ENCODE data around the gene DAAM2. TPM values are rescaled to one million over a fixed set of nuclear protein-coding genes. Genes with fewer than 3 reads are reported as not detected.
A peak's percentile ranks its signal among the peaks of the same experiment; 100 is the strongest.

The DAAM2 gene
- total RNA-seq, 4 donors from 2014 or later: 11.0 to 43.3 (median 26.4) TPM

DNA sequence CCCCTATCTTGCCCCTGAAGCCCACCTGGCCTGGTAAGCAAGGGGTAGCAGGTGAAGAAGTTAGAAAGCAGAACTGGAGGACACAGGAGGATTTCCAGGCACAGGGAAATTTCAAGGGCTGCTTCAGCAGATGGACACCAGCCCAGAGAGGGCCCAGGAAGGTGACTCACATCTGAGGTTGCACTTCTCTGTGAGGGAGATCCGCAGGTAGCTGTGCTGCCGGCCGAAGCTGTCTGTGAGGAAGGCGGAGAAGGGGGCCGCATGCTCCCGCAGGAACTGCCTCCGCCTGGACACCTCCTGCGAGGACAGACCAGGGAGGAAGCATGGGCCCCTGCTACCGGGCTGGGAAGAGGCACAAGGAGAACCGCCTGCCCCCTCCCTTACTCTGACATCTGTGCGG lies 135.0 kb downstream of the DAAM2 start:
- H3K9me3 ChIP-seq: no peaks in the 10 kb centered on the region
- H3K4me3 ChIP-seq: no peak overlapping the region
- no peaks in the 10 kb centered on the region for H3K27me3 ChIP-seq
- H3K27ac ChIP-seq: peak overlapping the region in 1 of 2 donors; percentile 16
- H3K36me3 ChIP-seq: no peaks in the 10 kb centered on the region
- H3K4me1 ChIP-seq: no peaks in the 10 kb centered on the region
- no peak for DNase-seq
- no peak for TF ChIP-seq POLR2A (IDR thresholded peaks at IDR 0.05)
- TF ChIP-seq, protein P1, sequence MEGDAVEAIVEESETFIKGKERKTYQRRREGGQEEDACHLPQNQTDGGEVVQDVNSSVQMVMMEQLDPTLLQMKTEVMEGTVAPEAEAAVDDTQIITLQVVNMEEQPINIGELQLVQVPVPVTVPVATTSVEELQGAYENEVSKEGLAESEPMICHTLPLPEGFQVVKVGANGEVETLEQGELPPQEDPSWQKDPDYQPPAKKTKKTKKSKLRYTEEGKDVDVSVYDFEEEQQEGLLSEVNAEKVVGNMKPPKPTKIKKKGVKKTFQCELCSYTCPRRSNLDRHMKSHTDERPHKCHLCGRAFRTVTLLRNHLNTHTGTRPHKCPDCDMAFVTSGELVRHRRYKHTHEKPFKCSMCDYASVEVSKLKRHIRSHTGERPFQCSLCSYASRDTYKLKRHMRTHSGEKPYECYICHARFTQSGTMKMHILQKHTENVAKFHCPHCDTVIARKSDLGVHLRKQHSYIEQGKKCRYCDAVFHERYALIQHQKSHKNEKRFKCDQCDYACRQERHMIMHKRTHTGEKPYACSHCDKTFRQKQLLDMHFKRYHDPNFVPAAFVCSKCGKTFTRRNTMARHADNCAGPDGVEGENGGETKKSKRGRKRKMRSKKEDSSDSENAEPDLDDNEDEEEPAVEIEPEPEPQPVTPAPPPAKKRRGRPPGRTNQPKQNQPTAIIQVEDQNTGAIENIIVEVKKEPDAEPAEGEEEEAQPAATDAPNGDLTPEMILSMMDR (IDR thresholded peaks at IDR 0.05): no peak
- intact Hi-C loops (cut with DNase I; ENCODE audit: low total_unique reads): no loop called here

DNA sequence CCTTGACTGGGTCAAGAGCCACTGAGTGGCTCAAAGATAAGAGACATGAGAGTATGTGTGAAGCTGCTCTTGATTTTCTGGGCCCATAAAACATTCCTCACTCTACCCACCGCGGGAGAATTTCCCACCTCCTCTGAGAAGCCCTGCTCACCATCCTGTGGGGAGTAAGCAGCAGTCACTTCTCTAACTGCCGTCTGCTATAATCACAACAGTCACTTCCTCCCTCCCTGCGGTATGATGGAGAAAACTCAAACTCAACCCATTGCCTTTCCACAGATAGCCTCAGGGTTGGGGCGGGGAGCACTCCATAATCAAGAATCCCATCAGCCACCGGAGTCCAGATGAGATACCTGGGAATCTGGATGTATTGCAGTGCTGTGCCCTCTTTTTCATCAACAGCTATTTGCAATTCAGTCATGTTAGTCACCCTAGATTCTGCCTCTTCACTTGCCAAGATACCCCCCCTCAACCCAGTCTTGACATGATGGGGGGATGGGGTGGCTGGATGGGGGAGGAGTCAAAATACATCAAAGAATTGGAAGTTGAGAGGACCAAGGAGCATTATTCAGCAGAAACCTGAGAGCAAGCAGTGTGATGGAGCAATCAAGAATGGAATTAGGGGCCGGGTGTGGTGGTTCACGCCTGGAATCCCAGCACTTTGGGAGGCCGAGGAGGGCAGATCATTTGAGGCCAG lies 137.0 kb downstream of the DAAM2 start:
- intact Hi-C loops (cut with DNase I; ENCODE audit: low total_unique reads): no loop called here
- Histone ChIP-seq H3K36me3 (no peaks in the 10 kb centered on the region), H3K9me3 (no peaks in the 10 kb centered on the region), H3K4me1 (no peaks in the 10 kb centered on the region), H3K27me3 (no peaks in the 10 kb centered on the region), H3K4me3 (no peak overlapping the region), H3K27ac (no peak overlapping the region)
- no peak for DNase-seq
- TF ChIP-seq POLR2A (IDR thresholded peaks at IDR 0.05): no peak
- TF ChIP-seq, protein P1 (IDR thresholded peaks at IDR 0.05): no peak

DNA sequence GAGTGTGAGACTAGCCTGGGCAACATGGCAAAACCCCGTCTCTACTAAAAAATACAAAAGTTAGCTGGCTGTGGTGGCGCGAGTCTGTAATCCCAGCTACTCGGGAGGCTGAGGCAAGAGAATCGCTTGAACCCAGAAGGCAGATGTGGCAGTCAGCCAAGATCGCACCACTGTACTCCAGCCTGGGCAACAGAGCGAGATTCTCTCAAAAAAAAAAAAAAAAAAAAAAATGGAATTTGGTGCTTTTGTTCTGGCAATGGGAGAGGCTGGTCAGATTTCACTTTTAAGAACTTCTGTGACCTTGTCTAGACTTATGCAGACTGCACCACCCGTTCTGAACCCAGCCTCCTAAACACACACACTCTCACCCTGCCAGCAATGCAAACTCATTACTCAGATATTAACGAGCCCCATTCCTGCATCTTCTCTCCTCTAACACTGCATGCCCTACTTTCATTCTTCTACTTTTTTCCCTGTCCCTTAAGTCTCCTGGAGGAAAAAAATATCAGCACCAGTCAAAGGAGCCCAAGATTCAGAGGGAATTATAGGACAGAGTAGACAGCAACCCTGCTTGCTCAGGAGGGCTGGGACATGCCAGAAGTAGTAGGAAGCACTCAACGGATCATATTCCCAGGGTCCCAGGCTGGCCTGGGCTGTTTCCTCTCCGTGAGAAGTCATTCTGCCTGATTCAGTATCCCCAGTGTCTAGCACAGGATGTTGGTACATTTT lies 137.7 kb downstream of the DAAM2 start:
- no peak overlapping the region for H3K4me3 ChIP-seq
- H3K9me3 ChIP-seq: no peaks in the 10 kb centered on the region
- no peak for DNase-seq
- no peaks in the 10 kb centered on the region for H3K36me3 ChIP-seq
- TF ChIP-seq, protein P1 (IDR thresholded peaks at IDR 0.05): no peak
- no peak for TF ChIP-seq POLR2A (IDR thresholded peaks at IDR 0.05)
- H3K4me1 ChIP-seq: no peaks in the 10 kb centered on the region
- no peaks in the 10 kb centered on the region for H3K27me3 ChIP-seq
- peak overlapping the region; percentile 30 to 48 for H3K27ac ChIP-seq
- intact Hi-C loops (cut with DNase I; ENCODE audit: low total_unique reads): no loop called here

DNA sequence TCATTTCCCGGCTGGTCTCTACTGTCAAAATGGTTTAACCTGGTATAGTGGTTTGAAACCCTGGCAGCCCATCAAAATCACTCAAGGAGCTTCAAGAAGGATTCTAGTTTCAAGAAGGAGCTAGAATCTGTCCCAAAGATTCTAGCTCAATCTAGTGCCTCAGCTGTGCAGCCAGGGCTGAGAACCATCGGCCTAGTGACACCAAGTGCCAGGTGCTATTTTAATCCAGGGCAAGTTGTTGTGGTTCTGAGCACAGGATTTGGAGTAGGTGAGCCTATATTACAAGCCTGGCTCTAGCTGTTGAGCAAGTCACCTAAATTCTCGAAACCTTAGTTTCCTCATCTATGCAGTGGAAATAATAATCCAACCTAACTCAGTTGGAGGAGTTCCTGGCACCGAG lies 138.4 kb downstream of the DAAM2 start:
- intact Hi-C loops (cut with DNase I; ENCODE audit: low total_unique reads): no loop called here
- Histone ChIP-seq H3K4me1 (no peaks in the 10 kb centered on the region), H3K36me3 (no peaks in the 10 kb centered on the region), H3K27ac (peak overlapping the region; percentile 30 to 48), H3K9me3 (no peaks in the 10 kb centered on the region), H3K27me3 (no peaks in the 10 kb centered on the region), H3K4me3 (no peak overlapping the region)
- DNase-seq: no peak
- TF ChIP-seq, protein P1 (IDR thresholded peaks at IDR 0.05): no peak
- no peak for TF ChIP-seq POLR2A (IDR thresholded peaks at IDR 0.05)

DNA sequence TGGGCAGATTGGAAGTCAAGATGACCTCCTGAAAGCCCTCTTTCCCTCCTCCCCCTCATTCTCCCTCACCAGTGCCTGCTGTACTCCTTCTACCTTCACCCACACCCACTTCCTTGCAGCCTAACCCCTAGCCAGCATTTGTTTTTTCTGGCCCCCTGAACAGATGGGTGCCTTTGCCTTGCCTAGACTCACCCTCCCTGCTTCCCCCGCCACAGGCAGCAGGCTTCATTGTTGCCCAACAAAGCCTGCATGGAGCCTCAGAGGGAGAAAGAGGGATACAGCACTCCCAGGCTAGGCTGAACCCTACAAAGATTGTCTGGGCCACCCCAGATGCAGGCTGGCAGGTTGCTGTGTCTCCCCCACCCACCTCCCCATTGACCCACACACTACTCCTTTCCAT lies 139.4 kb downstream of the DAAM2 start:
- intact Hi-C loops (cut with DNase I; ENCODE audit: low total_unique reads): no loop called here
- TF ChIP-seq POLR2A (IDR thresholded peaks at IDR 0.05): no peak
- TF ChIP-seq, protein P1 (IDR thresholded peaks at IDR 0.05): no peak
- H3K4me3 ChIP-seq: no peak overlapping the region

More for the DNA sequence above, 139.4 kb downstream of the DAAM2 start:
- H3K36me3 ChIP-seq: no peaks in the 10 kb centered on the region
- peak overlapping the region; percentile 6 to 16 for H3K27ac ChIP-seq
- H3K27me3 ChIP-seq: no peaks in the 10 kb centered on the region
- H3K9me3 ChIP-seq: no peaks in the 10 kb centered on the region
- no peaks in the 10 kb centered on the region for H3K4me1 ChIP-seq
- no peak for DNase-seq
